ENCODE results near the gene GRIFIN.

GRIFIN gene

GRCh38 chr7:2512179-2512661 is 36.0 kb upstream of the GRIFIN start:
- DNase-seq = no peak

- no peak for DNase-seq
These were observed 35.6 kb upstream of the GRIFIN start for GRCh38 chr7:2511769-2512168.

DNA sequence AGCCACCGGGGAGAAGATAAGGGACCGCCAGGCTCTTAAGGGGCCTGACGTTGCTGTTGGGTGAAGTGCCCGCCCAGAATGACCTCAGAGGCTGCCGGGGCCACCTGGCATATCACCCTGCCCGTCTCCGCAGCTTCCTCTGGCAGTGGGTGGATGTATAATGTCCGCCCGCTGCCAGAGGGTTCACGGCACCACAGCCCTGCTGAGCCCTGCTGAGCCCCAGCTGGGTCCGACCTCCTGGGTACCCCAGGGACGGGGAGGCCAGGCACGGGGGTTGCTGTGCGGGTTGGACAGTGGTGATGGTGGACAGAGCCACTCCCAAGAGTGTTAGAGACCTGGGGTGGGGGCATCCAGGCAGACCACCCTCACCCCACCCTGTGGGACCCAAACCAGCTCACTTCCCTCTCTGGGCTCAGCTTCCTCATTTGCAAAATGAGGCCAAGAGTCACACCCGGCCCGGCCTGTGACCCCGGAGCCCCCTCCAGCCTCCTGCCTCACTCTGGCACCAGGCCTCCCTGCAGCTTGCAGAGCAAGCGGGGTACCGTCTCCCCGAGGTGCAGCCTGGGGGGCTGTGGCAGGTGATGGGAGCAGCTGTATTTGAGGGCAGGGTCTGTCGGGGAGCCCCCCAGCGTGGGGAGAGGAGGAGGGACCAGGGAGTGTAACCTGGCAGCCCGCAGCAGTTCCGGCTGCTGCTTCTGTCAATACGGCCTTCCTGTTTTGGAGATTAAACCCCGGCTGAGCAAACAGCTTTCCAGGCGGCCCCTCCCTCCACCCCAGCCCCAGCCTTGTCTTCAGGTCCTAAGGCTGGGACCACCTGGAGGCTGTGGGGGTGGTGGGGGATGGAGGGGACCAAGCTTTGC is 34.9 kb upstream of the GRIFIN start:
- DNase-seq = no peak

- no peak for DNase-seq
These were observed 34.1 kb upstream of the GRIFIN start for GRCh38 chr7:2510130-2510776.

DNA sequence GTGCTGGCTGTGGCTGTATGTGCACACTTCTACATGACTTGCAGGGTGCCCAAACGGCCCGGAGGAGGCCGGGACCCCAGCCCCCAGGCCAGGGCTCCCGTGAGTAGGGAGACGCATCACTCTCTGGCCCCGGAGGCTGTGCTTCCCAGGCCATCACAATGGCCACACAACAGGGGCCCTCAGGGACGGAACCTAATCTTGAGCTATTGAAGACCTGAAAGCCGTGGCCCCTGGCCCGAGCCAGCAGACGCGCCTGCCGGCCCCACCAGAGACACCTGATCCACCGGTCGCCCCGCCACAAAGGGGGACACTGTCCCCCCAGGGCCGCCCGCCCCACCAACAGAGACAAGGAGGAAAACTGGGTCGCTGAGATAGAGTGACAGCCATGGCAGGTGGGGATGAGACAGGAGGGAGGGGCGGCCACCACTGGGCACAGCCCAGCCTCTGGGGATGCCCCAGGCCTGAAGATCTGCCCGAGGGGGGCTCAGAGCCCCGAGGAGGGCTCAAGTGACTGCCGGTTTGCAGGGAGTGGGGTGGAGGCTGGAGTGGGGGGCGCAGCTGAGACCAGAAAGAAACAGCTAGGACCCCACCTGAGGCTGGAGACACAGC is 33.2 kb upstream of the GRIFIN start:
- no peak for DNase-seq

DNA sequence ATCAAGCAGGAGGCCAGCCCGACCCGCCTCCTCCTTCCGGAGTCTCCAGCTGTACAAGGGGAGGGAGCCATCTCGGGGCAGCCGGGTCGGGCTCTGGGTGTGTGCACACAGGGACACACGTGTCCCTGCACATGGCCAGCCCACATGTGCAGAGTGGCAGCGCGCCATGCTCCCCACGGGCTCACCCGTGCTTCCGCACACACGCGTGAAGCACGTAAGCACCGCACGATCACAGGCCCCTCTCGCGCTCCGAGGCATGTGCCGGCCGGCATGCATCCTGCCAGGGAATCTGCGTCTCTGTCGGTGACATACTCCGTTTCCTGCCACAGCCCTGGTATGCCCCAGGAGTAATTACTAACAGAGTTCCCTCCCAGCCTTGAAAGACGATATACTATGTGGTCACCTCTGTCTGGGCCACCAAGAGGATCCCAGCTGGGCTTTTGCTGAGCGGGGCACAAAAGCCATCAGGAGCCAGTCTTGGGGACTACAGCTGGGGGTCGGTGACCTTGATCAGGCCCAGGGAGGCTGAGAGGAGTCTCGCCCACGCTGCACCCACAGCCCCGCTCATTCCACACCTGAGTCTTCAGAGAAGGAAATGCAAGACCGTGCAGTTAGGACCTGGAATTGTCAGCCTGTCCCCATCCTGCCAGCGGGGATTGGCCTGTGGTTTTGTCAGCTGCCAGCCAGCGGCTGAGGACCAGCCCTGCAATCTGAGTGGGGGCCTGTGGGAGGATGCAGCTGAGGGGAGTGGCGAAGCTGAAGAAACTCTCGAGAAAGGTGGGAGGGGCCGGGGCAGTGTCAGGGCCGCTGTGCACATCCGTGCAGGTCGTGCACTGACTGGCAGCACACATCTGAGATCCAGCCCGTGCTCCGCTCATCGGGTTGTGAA is 32.4 kb upstream of the GRIFIN start:
- DNase-seq = peak; percentile 9

DNA sequence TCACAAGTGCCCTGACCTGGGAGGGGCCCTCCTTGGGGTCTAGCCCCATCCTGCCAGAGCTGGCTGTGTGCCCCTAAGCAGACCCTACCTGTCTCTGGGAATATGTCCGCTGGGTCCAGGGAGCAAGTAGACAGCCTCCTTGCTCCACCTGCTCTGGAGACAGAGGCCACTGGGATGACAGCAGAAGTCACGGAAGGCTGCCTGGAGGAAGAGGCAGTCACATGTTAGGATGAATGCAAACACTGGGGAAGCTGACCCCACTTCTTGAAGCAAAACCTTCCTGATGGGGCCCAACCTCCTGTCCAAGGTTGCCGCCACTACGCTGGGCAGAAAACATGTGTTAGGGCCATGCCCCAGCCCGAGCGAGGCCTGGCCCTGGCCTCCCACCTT is 31.7 kb upstream of the GRIFIN start:
- no peak for DNase-seq

DNA sequence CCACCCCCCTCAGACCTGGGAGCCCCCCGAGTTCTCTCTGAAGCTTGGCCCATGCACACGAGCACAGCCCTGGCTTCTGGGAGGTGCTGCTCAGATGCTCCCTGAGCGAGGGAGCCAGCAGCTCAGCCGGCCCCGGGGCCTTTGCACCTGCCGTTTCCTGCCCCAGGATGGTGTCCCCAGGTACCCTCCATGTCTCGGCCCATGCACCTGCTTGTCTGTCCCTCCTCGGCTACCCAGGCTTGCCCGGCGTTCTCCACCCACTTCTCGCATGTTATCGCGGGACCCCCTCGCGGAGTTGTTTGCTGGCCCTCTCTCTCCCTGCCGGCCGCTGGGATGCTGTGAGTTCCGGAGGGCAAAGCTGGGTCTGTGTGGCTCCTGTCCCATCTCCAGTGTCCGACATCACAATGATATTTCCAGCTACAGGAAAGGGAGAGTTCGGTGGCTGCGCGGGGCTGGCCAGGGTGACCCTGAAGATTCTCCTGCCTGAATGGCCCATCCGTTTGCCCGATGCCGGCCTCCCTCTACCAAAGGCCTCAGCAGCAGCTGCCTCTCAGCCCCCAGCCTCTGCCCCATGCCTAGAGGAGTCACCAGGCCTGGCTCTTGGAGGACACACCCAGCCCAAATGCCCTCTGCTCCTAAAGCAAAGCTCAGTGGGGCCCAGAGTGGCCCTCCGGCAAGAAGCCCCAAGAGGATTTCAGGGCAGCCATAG is 31.2 kb upstream of the GRIFIN start:
- no peak for DNase-seq

DNA sequence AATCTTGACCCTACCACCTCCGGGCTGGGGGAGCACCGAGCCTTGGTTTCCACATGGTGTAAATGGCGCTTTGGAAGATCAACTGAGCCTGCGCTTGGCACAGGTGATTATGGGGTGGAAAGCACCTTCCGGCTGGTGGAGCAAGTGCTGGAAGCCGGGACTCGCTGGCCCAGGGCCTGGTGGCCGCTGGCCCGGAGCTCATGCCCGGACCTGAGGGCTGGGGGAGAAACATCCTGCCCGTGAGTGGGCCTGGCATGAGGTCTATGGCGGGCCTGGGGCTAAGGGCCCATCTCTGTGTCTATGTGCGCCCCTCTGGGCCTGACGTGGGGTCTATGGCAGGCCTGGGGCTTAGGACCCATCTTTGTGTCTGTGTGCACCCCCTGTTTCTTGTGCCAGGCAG is 29.2 kb upstream of the GRIFIN start:
- DNase-seq = no peak

GRCh38 chr7:2504889-2505375 is 28.7 kb upstream of the GRIFIN start:
- DNase-seq = no peak

GRCh38 chr7:2504128-2504888 is 28.1 kb upstream of the GRIFIN start:
- no peak for DNase-seq

DNA sequence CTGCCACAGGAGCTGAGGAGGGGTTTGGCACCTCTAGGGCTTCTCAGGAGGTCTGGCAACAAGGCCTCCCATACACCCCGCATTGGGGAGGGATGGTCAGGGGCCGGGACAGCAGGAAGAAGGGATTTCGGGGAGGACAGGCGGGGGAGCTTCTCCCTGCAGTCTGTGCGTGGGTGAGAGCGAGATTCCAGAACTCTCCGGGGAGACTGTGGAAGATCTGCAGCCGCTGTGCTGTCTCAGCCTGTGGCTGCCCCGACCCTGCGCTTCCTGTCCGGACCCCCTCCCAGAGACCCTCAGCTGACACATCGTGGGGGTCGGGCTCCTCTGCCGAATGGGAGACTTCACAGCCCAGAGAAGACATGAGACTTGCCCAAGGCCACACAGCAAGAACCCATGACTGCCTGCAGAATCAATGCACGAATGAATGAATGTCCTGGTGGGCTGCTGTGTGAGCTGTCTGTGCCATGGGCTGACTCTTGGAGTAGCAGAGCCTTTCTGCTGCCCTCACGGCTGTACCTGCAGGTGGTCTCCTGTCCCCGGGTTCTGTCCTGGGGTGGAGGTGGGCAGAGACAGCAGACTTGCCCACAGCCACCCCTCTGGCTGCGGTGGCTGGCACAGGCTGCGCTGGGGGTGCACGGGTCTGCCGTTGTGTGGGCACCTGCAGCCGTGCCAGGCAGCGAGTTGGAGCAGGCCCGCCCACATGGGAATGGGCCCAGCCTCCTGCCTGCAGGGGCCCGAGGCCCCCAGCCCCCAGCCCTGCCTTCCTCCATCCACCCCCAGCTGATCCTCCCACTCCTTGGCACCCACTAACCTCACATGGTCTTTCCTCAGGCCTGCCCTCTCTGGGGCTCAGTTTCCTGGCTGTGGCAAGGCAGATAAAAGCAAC is 27.1 kb upstream of the GRIFIN start:
- DNase-seq = no peak

DNA sequence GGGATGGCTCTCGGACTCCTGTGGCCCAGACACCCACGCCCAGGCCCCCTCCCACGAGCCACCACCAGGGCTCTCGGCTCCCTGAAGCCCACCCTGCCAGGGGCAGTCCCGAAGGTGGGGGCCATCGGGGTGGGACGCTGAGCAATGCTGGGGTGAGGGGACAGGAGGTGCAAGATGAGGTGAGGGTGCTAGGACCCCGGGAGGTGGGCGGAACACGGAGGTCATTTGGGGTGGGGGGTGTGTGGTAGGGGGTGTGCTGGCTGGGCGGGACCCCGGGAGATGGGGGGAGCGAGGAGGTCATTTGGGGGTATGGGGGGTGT is 26.4 kb upstream of the GRIFIN start:
- DNase-seq = no peak

DNA sequence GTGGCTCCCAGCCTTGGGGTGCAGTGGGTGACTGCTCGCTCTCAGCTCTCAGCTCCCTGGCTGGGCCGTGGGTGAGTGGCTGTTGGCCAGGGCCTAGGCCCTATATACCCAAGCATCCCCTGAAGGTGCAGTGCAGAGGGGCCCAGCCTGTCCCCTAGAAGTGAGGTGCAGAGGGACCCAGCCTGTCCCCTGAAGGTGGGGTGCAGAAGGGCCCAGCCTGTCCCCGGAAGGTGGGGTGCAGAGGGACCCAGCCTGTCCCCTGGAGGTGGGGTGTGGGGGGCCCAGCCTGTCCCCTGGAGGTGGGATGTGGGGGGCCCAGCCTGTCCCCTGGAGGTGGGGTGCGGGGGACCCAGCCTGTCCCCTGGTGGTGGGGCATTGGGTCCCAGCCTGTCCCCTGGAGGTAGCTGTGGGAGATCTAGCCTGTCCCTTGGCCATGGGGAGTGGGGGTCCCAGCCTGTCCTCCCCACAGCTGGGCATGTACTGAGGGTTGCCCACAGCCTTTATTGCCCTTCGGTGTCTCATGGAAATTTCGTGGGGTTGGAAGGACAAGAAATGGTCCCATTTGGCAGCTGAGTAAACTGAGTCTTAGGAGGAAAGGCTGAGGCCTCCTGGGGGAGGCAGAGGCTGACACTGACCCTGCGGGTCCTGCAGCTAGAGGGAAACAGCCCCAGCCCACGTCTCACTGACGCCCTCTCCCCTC is 25.9 kb upstream of the GRIFIN start:
- DNase-seq = no peak

DNA sequence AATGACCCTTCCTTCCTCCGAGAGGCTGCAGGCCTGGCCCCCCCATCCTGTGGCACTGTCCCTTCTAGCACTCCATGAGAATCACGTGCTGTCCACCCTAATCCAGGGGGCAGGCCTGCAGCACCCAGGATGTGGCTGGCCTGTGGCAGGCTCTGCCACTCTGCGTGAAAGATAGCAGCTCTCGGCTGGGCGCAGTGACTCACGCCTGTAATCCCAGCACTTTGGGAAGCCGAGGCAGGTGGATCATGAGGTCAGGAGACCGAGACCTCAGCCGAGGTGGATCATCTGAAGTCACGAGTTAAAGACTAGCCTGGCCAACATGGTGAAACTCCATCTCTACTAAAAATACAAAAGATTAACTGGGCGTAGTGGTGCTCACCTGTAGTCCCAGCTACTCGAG is 24.5 kb upstream of the GRIFIN start:
- DNase-seq = no peak

DNA sequence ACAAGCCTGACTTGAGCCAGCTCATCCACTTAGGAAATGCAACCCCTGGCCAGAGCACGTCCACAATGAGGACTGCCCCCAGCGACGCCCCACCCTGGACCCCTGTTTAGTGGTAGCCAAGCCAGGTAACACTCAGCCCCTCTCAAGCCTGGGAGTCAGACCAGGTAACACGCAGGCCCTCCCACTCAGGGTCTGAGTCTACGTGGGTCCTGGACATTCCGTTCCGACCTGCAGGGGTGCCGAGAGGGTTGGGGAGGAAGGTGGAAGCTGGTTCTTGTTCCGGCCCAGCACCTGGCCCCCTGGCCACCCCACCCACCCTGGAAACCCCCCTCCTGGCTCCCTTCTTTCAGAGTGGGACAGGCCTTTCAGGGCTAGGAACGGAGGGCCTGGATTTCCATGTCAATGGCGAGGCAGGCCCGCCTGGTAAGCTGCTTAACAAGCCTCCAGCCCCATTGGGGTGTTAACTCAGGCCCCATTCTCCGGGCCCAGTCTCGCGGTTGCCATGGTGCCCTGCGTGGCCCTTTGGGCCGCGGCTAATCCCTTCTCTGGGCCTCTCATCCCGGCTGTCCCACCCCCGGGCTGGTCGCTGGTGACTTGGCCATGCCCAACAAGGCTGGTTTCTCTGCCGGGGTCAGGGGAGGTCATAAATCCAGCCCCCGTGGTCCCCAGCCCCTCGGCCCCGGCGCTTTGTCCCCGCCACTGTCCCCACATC is 23.7 kb upstream of the GRIFIN start:
- no peak for DNase-seq

DNA sequence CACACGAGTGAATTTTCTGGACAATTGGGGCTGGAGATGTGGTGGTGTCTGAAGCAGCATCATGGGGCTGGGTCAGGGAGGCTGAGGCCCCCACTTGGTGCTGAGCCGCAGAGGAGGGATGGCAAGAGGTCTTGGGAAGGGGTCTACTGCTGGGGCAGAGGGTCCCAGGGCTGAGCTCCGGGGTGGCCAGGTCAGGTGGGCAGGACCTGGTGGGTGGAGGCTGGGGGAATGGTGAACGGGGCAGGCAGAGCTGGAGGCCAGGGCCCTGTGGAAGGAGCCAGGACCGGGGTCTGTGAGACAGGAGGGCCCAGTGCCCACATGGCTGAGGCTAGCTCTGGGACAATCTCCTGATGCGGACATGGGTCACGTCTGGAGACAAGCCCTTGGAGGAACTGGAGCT is 23.0 kb upstream of the GRIFIN start:
- DNase-seq = no peak

DNA sequence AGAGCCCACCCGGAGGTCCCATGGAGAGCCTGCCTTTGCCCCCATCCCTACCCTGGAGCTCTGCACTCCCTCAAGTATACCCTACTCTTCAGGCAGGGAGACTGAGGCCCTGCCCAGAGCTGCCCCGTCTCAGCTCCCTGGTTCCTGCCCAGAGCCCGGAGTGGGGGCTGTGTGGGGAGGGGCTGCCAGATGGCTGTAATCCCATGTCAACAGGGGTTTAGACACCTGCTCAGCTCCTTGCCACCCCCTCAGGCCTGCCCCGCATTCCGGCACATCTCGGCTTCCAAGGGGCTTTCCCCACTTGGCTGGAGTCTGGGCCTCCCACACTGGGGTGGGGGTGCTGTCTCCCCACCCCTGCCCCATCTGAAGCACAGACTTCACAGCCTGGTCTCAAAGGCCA is 22.5 kb upstream of the GRIFIN start:
- no peak for DNase-seq
